Stimulated activated CD4-positive, alpha-beta T cell treated with anti-CD3 and anti-CD28 coated beads, Interleukin-1b, Interleukin-23, amount 100 ng/mL, for 4 hours (primary cell): ENCODE measurements around the gene LAMP1.
"Not testable (repeated sequence)": the region's sequence is repeated elsewhere in the genome, so short reads cannot be mapped to it uniquely, and the experiment has no call there.

Source experiments
- DNase-seq, 2 donors: peaks; one replicate each; pipeline ENCODE4 v3.0.0-alpha.2; 2020; ENCODE audit warnings: low read depth in 2 of 2

LAMP1 gene, protein sequence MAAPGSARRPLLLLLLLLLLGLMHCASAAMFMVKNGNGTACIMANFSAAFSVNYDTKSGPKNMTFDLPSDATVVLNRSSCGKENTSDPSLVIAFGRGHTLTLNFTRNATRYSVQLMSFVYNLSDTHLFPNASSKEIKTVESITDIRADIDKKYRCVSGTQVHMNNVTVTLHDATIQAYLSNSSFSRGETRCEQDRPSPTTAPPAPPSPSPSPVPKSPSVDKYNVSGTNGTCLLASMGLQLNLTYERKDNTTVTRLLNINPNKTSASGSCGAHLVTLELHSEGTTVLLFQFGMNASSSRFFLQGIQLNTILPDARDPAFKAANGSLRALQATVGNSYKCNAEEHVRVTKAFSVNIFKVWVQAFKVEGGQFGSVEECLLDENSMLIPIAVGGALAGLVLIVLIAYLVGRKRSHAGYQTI

GRCh38 chr13:113296823-113297369 lies at the start of gene LAMP1:
Gene LAMP1 (plus strand): TSS chr13:113297239. CDS start chr13:113297435, 196 bp downstream.
- peak; percentile 98 to 100 for DNase-seq

DNA sequence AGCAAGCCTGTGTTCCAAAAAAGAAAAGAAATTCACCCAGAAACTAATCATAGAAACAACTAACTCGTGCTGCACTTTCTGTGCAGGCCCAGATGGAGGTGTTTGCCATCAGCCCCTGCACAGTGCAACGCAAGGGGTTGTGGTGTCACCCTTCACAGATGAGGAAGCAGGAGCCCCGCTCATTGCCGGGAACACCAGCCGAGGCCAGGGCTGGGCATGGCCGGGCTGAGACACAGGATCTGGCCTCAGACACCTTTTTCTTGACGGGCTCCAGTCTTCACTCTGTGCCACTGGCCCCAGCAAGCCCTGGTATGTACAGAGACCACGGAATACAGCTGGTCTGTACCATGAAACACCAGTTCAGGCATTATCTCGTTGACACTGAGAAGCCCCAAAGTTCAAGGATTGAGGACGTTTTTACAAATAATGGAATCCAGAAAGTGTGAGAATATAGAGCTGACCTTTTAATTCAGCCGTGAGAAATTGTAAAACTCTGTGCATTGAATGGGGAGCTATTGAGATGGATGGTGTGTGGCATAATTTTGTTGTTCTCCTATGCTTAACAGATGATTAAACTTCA lies 44.4 kb upstream of the LAMP1 start:
- DNase-seq = no peak

- not testable (repeated sequence) for DNase-seq
These were observed 39.1 kb upstream of the LAMP1 start for GRCh38 chr13:113257908-113258307.

GRCh38 chr13:113258321-113259054 lies 38.6 kb upstream of the LAMP1 start:
- DNase-seq = no peak

DNA sequence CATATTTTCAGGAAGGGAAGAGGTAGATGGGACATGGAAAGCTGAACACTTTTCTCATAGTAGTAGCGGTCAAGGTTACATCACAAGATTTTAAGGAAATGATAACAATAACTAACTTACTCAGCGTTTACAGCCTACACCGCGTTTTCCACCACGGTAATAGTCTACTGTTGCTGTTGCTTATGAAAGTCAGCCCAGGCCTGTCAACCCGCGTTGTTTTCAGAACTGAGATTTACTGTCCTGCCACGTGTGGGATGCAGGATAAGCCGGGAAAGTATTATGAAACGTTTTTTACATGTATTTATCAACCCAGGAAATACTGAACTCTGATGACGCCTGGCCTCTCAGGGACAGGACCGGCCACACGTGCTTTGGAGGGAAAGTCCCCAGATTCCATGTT lies 36.0 kb upstream of the LAMP1 start:
- no peak for DNase-seq

DNA sequence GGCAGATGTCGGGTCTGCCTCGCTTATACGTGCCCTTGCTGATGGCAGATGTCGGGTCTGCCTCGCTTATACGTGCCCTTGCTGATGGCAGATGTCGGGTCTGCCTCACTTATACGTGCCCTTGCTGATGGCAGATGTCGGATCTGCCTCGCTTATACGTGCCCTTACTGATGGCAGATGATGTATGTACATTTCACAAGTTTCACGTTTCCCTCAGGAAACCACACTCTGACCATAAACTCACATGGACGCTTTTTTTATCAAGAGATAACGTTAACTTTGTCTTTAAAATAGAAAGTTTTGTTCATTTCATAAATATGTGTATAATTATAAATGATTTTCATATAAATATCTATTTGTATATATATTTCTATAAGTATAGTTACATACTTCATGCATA lies 34.0 kb upstream of the LAMP1 start:
- DNase-seq = not testable (repeated sequence)

GRCh38 chr13:113267642-113268405 lies 29.2 kb upstream of the LAMP1 start:
- DNase-seq = no peak

DNA sequence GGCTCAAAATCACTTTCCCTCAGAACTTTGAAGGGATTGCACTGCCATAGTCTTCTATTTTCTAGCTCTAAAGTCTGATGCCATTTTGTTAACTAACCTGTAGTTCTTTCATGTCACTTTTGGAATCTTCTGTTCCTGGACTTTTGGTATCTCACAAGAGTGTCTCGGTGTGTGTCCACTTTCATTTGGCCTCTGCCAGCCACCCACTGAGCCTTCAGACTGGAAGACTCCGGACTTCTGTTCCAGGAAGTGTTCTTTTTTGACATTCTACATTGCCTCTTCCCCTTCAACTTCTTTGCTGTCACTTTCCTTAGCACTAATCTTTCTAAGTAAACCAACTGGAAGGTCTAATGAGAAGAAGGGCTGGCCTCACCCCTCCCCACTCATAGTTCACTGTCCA lies 25.0 kb upstream of the LAMP1 start:
- no peak for DNase-seq

DNA sequence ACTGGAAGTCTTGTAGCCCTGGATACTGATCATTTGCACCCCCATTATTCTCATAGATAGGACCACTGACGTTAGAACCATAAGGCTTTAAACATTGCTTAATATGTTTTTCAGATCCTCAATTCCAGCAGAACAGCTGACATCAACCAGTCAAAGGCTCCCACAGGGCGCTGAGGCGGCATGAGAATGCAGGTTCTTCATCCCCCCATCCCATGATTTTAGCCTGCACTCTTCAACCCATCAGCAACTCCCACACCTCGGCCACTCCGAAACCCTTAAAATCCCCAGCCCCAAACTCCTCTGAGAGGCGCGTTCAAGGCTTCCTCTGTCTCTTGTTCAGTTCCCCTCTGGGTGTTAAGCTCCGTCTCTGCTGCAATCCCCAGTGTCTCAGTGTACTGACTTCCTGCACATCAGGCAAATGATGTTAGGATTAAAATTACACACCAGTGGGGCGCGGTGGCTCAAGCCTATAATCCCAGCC lies 24.3 kb upstream of the LAMP1 start:
- DNase-seq = no peak

DNA sequence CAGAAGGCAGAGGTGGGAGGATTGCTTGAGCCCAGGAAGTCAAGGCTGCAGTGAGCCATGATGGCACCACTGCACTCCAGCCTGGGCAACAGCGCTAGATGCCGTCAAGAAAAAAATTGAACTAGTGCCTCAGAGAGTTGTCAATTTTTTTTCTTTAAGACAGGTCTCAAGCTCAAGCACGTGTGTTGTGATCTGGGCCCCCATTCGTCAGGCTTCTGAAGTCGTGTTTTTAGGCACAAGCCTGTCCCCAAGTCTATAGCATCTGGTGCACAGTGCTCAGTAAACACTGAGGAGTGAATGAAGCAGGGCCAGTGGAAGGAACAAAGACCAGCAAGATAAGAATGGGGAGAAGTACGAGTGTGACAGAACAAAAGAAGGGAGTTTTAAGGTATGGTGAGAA lies 23.7 kb upstream of the LAMP1 start:
- no peak for DNase-seq

DNA sequence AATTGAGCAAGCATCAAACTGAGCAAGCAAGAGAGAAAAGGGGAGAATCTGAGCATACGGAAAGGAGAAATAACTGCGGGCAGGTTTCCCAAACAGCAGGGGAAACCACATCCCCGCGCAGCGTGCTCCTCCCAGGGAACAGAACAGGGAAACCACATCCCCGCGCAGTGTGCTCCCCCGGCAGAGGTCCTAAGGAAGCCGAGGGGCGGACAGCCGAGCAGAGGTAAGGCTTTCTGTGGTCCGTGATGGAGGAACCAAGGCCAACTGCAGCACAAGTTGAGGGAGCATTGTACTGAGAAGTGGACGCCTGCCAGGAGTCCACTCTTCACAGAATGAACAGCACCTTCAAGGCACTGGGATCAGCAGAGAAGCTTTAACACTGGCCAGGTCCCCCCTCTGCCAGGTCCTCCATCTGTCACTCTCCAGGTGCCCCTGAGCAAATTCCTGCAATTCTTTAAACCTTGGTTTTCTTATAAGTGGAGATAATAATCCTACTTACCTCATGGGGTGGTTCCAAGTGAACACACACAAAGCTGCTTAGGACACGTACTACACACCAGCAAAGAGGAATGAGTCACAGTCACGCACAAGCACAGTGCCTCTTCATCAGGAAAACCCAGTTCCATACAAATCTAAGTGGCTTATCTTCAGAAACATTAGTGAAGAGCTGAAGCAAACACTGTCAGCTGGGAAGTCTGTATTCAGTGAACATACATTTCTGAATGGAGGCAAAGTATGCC lies 23.0 kb upstream of the LAMP1 start:
- DNase-seq = no peak

DNA sequence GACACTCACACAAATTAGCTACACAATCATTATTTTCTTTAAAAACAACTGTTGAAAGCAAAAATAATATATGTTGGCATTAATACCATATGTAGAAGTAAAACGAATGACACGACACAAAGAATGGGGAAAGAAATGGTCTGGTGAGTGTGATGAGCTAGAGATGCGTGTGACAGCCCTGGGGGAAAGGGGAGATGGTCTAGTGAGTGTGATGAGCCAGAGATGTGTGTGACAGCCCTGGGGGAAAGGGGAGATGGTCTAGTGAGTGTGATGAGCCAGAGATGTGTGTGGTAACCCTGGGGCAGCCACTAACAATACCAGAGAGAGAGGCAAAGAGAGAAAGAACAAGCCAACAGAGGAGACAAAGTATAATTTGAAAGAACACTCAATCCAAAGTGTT lies 22.3 kb upstream of the LAMP1 start:
- DNase-seq = no peak

DNA sequence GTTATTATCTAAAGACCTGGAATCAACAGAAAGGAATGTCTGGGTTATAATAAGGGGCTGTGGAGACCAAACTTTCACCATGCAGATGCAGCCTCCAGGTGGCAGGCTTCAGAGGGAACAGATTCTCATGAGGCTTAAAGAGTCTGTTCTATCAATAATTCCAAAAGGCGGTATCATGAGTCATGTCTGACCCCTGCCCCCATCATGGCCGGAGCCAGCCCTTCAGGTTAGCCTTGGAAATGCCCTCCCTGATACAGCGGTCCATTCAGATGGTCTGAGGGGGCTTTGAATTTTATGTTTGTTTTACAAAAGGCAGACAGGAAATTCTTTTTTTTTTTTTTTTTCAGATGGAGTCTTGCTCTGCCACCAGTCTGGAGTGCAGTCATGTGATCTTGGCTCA lies 21.7 kb upstream of the LAMP1 start:
- no peak for DNase-seq

DNA sequence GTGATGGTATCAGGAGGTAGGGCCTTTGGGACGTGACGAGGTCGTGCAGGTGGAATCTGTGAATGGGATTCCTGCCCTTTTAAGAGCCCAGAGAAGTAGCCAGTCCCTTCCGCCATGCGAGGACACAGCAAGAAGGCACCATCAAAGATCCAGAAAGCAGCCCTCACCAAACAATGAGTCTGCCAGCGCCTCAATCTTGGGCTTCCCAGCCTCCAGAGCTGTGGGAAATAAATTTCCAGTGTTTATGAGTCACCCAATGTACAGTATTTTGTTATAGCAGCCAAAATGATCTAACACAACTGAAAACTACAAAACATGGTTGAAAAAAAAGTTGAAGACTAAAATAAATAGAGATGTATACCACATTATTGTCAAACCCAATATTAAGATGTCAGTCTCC lies 16.9 kb upstream of the LAMP1 start:
- no peak for DNase-seq

DNA sequence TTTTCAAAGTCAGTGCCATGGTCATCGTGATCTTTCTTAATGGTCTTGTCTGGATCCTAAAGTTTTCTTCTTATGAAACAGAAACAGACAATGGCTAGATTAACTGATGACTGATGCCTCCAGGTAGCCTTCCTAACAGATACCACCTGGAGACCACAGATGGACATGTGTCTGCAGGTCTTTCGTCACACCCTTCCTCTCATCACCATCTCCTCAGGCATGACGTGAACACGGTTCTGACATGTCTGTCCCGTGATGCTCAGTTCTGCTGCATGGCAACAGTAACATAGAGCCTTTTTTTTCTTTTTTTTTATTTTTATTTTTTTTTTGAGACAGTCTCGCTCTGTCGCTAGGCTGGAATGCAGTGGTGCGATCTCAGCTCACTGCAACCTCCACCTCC lies 13.1 kb upstream of the LAMP1 start:
- no peak for DNase-seq

- no peak for DNase-seq
These were observed 8.2 kb upstream of the LAMP1 start for GRCh38 chr13:113288880-113289279.

DNA sequence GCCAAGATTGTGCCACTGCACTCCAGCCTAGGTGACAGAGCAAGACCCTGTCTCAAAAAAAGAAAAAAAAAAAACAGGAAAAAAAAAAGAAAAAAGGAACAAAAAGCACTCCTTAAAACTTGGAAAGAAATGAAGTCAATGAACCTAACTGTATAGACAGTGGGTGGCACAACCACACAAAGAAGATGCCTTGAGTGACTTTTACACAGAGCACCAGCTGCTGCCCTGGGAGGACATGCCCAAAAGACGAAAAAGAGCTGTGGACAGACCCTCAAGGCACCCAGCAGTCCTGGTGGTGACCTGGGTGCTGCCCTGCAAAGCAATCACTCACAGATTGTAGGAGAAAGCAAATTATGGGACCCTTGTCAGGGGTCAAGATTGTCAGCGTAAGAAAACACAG lies 5.9 kb upstream of the LAMP1 start:
- DNase-seq = no peak

GRCh38 chr13:113292021-113292862 lies 4.8 kb upstream of the LAMP1 start:
- peak in 1 of 2 donors; percentile 23 for DNase-seq

DNA sequence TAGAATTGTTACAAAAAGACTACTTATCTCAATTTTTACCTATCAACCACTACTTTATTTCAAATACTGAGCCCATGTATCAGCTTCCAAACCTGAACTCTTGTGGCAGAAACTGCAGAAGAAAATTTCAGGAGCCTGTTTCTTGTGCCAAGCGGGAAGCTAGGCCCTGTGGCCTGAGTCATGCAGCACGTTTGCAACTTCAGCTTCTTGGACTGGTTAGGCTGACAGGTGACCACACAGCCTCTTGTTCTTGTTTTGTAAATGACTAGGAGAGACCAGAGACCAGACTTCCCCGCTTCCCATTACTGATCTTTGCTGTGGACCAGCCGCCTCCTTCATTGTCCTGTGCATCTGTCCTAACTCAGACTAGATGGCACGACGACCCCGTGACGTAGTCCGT lies 3.4 kb upstream of the LAMP1 start:
- no peak for DNase-seq

DNA sequence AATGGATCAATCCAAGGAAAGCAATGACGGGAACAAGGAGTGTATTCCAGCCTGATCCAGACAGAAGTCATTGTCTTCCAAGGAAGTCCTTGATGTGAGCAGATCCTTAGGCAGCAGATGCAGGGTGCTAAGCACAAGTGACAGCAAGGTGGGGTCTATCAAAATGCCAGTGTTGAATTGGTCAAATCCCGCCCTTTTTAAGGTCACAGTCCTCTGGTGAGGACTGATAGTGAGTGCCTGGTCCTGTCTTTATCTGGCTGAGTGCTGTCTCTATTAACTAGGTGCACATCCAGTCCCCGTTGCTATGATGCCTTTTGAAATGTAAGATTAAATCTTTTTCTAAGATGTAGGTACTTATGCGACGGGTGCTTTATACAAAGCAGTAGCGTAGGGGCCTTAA lies 1.3 kb upstream of the LAMP1 start:
- no peak for DNase-seq
